Glomerular endothelial cell (primary cell): ENCODE measurements around the gene NBPF4. TPM values are rescaled to one million over a fixed set of nuclear protein-coding genes. Genes with fewer than 3 reads are reported as not detected.

Source experiments
- total RNA-seq: library from RNA; depleted of rRNA; stranded (reverse); fragments of >200 nt; gene quantifications from 2 replicates; pipeline ENCODE4 v1.2.3, GENCODE V29; 2015

NBPF4 gene
- total RNA-seq, 1 donor from 2014 or later = not detected

Other genes with a start within 250 kb of the NBPF4 start
- gene SLC25A24, start 43.7 kb downstream of the NBPF4 start, total RNA-seq = 50.7 and 53.0 TPM in 2 replicates
- not detected in 2 replicates for gene NBPF6, start 206.3 kb upstream of the NBPF4 start, total RNA-seq